PC-9 (cell line): Measurements from ENCODE around the gene DBN1. TPM values are rescaled to one million over a fixed set of nuclear protein-coding genes. Genes with fewer than 3 reads are reported as not detected.

Source experiments
- BruUV-seq: library from RNA; stranded (reverse); fragments of 400-500 nt; replicated peaks from 2 replicates; lab custom pipeline; 2021; lab: Mats Ljungman, UMichigan
- CTCF ChIA-PET: fragments of 300-600 bp; sonication (Branson Sonifier 250); formaldehyde crosslinking; loops from one replicate; lab custom pipeline; 2022; ENCODE audit warnings: antibody characterized with exemption; lab: Charles Lee
- POLR2A ChIA-PET: fragments of 300-600 bp; sonication (Branson Sonifier 250); formaldehyde crosslinking; loops from one replicate; lab custom pipeline; 2022; ENCODE audit warnings: antibody characterized with exemption; ENCODE audit not compliant: unreplicated experiment; lab: Charles Lee
- DNase-seq, 2 experiments: peaks; one replicate each; pipeline versions ENCODE4 v3.0.0 to v3.0.0-alpha.2; 2015 to 2022; ENCODE audit warnings: mixed read lengths in 1 of 2
- H2AFZ ChIP-seq: fragments of 200-600 bp; sonication (generic); 2 replicates; pipeline ENCODE4 v1.8.1; 2017; ENCODE audit warnings: antibody characterized with exemption
- H3F3A ChIP-seq: fragments of 200-600 bp; sonication (generic); 2 replicates; pipeline ENCODE4 v1.8.1; 2017; ENCODE audit warnings: antibody characterized with exemption, mild to moderate bottlenecking, low read depth; ENCODE audit not compliant: insufficient read depth
- H3K27ac ChIP-seq: fragments of 200-600 bp; sonication (generic); 2 replicates; pipeline ENCODE4 v1.6.1; 2016; ENCODE audit warnings: mixed run types
- H3K27me3 ChIP-seq: fragments of 200-600 bp; sonication (generic); 2 replicates; pipeline ENCODE4 v1.6.1; 2016; ENCODE audit warnings: low read depth, mixed run types; ENCODE audit not compliant: insufficient read depth
- H3K36me3 ChIP-seq: fragments of 200-600 bp; sonication (generic); 2 replicates; pipeline ENCODE4 v1.6.1; 2016; ENCODE audit warnings: low read depth, mixed run types
- H3K4me1 ChIP-seq: fragments of 200-600 bp; sonication (generic); replicated peaks from 2 replicates; pipeline ENCODE4 v1.6.1; 2016; ENCODE audit warnings: mixed run types; ENCODE audit not compliant: insufficient read depth
- H3K4me2 ChIP-seq: fragments of 200-600 bp; sonication (generic); 2 replicates; pipeline ENCODE4 v1.6.1; 2017; ENCODE audit warnings: mixed run types
- H3K4me3 ChIP-seq: fragments of 200-600 bp; sonication (generic); 2 replicates; pipeline ENCODE4 v1.6.1; 2016; ENCODE audit warnings: mixed run types
- H3K79me2 ChIP-seq: fragments of 200-600 bp; sonication (generic); 2 replicates; pipeline ENCODE4 v1.6.1; 2017; ENCODE audit warnings: low read depth, mixed run types
- H3K9me2 ChIP-seq: fragments of 200-600 bp; sonication (generic); 2 replicates; pipeline ENCODE4 v1.8.1; 2017; ENCODE audit warnings: mild to moderate bottlenecking; ENCODE audit not compliant: insufficient read depth
- H3K9me3 ChIP-seq: fragments of 200-600 bp; sonication (generic); 2 replicates; pipeline ENCODE4 v1.8.1; 2016; ENCODE audit warnings: low read depth; ENCODE audit not compliant: insufficient read depth
- H4K20me1 ChIP-seq: fragments of 200-600 bp; sonication (generic); 2 replicates; pipeline ENCODE4 v1.8.1; 2017; ENCODE audit not compliant: insufficient read depth
- CTCF ChIP-seq: fragments of 200-600 bp; sonication (generic); conservative IDR thresholded peaks from 2 replicates; pipeline ENCODE4 v1.6.1; 2017; ENCODE audit warnings: mixed run types, antibody characterized with exemption, mild to moderate bottlenecking, moderate library complexity
- EZH2 ChIP-seq: fragments of 200-600 bp; sonication (generic); IDR thresholded peaks from 2 replicates; pipeline ENCODE4 v1.8.0; 2017; ENCODE audit warnings: antibody characterized with exemption, low read depth
- intact Hi-C: fragments of 100-400 bp; cut with micrococcal nuclease; formaldehyde crosslinking; loops from one replicate; pipeline ENCODE4 v1.10.0; 2022; ENCODE audit not compliant: unreplicated experiment
- total RNA-seq: library from RNA; stranded (reverse); gene quantifications from 2 replicates; pipeline ENCODE4 v1.2.3, GENCODE V29; 2021

DBN1 gene
- total RNA-seq, 1 experiment from 2014 or later, result 144 TPM

DNA sequence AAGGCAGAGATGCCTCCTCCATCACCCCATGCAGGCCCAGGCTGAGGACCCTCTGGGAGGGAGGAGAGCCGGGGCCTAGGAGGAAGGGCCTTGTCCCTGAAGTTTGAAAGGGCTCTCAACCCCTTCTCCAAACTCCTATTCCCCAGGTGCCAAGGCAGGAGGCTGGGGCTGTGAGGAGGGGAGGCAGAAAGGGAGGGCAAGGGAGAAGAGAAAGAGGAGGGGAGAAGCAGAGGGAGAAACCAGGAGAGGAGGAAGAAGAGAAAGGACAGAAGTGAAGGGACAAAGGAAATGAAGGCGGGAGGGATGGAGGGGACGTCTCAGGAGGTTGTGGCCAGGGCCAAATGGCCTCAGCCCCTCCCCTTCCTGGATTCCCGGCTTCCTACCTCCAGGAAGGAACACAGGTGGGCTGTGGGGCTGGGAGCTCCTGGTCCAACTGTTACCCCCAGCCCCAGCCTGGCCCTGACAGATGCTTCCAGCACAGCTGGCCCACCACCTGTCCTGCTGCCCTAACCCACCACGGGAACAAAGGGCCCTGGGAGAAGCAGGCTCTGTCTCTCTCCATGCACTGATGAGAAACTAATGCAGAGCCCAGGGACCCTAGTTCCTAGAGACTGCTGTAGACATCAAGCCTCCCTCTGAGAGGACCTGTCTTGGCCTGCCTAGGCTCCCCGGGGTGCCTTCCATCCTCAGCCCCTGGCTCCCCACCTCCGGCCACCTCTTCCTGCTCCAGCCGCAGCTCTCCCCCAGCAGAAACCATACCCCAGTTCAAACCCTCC lies 3.5 kb downstream of the DBN1 start:
- TF ChIP-seq CTCF, result no peak
- TF ChIP-seq EZH2, result no peak
- Histone ChIP-seq H2AFZ (no peak overlapping the region), H3K9me2 (no peaks in the 10 kb centered on the region), H3K4me2 (no peak overlapping the region), H3K79me2 (peaks cover 21% of the 10 kb centered on the region; the same call in 1 of the 2 replicates), H3F3A (peaks cover 27% of the 10 kb centered on the region), H3K27me3 (no peaks in the 10 kb centered on the region), H3K4me1 (peaks cover 22% of the 10 kb centered on the region), H3K4me3 (no peak overlapping the region), H3K27ac (no peak overlapping the region), H4K20me1 (peaks cover 24% of the 10 kb centered on the region), H3K9me3 (no peaks in the 10 kb centered on the region), H3K36me3 (peaks cover 4% of the 10 kb centered on the region; the same call in 1 of the 2 replicates)
- intact Hi-C loops, result loop anchor here (2.0 kb wide), 2 partner anchors 13 to 27 kb away; partner anchors contain the start of gene PDLIM7
- ChIA-PET CTCF (no interaction called here), POLR2A (interaction anchor here (0.6 kb wide), 1 partner anchor 355 kb away, joined by 10 read pairs; no protein-coding TSS in a partner anchor)
- BruUV-seq, result no TSS peak
- DNase-seq, result no peak

DNA sequence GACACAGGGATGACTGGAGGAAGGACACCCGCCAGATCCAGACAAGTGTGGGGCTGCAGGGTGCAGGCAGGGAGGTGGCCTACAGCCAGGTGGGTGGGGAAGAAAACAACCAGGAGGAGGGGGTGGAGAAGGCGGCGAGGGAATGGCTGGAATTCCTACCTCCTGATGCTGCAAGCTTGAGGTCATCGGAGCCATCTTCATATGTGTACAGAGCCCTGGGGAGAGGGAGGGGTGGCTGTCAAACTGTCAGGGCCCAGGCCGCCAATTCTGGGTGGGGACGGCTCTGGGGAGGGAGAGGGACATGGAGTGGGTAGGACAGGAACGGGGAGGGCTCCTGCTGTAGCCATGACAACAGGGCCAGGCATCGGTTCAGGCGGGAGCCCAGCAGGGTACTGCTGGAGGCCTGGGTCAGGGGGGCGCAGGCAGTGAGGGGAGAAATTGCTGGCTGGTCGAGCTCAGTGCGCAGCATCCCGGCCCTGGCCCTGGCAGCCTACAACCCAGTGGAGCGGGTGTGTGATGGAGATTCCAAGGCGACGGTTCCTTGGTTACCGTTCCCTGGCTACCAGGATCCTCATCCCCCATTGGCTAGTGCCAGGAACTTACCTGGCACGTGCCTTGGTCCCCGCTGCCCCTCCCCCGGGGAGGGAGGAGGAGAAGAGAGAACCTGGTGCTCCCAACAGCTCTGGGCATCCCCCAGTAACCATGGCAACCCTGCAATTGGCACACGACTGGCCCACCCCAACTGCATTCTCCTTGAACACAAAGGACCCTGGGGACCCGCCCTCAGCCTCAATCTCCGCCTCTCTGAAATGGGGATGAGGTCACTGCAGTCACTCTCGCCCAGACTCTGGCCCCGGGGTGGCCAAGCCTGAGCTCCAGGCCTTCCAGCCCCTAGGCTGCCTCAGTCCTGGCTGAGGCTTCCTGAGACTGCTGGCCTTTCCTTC lies 4.5 kb downstream of the DBN1 start:
- ChIA-PET CTCF (interaction anchor here (0.6 to 1.0 kb wide), 2 partner anchors 11 to 98 kb away, joined by 3 to 9 read pairs; no protein-coding TSS in a partner anchor), POLR2A (interaction anchor here (0.6 kb wide), 1 partner anchor 354 kb away, joined by 10 read pairs; no protein-coding TSS in a partner anchor)
- no peak overlapping the region for H3K27ac ChIP-seq
- DNase-seq, result peak; percentile 67 to 73
- H3K9me3 ChIP-seq, result no peaks in the 10 kb centered on the region
- H4K20me1 ChIP-seq, result peaks cover 24% of the 10 kb centered on the region
- H3K36me3 ChIP-seq, result peaks cover 4% of the 10 kb centered on the region; the same call in 1 of the 2 replicates
- TF ChIP-seq CTCF (no peak), EZH2 (no peak)
- no peak overlapping the region for H3K4me3 ChIP-seq
- no peaks in the 10 kb centered on the region for H3K9me2 ChIP-seq
- H3K4me2 ChIP-seq, result no peak overlapping the region
- peaks cover 22% of the 10 kb centered on the region for H3K4me1 ChIP-seq
- H2AFZ ChIP-seq, result no peak overlapping the region
- H3K79me2 ChIP-seq, result peaks cover 21% of the 10 kb centered on the region; the same call in 1 of the 2 replicates
- intact Hi-C loops, result loop anchor here (2.0 kb wide), 1 partner anchor 28 kb away; the partner anchor contains the start of gene PDLIM7
- H3F3A ChIP-seq, result peaks cover 17% of the 10 kb centered on the region
- H3K27me3 ChIP-seq, result no peaks in the 10 kb centered on the region
- BruUV-seq, result no TSS peak

- no TSS peak for BruUV-seq
- peak in 1 of 2 experiments; percentile 70 for DNase-seq
- TF ChIP-seq EZH2 (no peak), CTCF (no peak)
- ChIA-PET CTCF (no interaction called here), POLR2A (no interaction called here)
- peaks cover 24% of the 10 kb centered on the region for H4K20me1 ChIP-seq
- no peak overlapping the region for H3K27ac ChIP-seq
- H3K4me1 ChIP-seq, result peaks cover 22% of the 10 kb centered on the region
- H3K27me3 ChIP-seq, result no peaks in the 10 kb centered on the region
- H3K9me3 ChIP-seq, result no peaks in the 10 kb centered on the region
- peaks cover 4% of the 10 kb centered on the region; the same call in 1 of the 2 replicates for H3K36me3 ChIP-seq
- peaks cover 21% of the 10 kb centered on the region; the same call in 1 of the 2 replicates for H3K79me2 ChIP-seq
- no peak overlapping the region for H2AFZ ChIP-seq
- H3F3A ChIP-seq, result peaks cover 20% of the 10 kb centered on the region
- intact Hi-C loops, result loop anchor here (2.0 kb wide), 1 partner anchor 28 kb away; the partner anchor contains the start of gene PDLIM7
- no peak overlapping the region for H3K4me3 ChIP-seq
- H3K4me2 ChIP-seq, result no peak overlapping the region
- no peaks in the 10 kb centered on the region for H3K9me2 ChIP-seq
Observed at GRCh38 chr5:177468329-177468684, 5.1 kb downstream of the DBN1 start.
